Renal pelvis (tissue), 12 donors: ENCODE measurements around the gene MYO5C. TPM values are rescaled to one million over a fixed set of nuclear protein-coding genes. Genes with fewer than 3 reads are reported as not detected.

Source experiments
- DNase-seq: peaks from one replicate; pipeline ENCODE4 v3.0.0-alpha.2; 2013
- long read RNA-seq, 16 experiments: transcript quantifications; one replicate each; lab custom pipeline, GENCODE V29; 2026
- polyA plus RNA-seq, 3 donors: library from polyadenylated mRNA; unstranded; fragments of 120-200 nt; gene quantifications; one replicate each; pipeline ENCODE4 v1.2.1, GENCODE V29; 2013; ENCODE audit not compliant: insufficient read length in 3 of 3

The MYO5C gene, protein sequence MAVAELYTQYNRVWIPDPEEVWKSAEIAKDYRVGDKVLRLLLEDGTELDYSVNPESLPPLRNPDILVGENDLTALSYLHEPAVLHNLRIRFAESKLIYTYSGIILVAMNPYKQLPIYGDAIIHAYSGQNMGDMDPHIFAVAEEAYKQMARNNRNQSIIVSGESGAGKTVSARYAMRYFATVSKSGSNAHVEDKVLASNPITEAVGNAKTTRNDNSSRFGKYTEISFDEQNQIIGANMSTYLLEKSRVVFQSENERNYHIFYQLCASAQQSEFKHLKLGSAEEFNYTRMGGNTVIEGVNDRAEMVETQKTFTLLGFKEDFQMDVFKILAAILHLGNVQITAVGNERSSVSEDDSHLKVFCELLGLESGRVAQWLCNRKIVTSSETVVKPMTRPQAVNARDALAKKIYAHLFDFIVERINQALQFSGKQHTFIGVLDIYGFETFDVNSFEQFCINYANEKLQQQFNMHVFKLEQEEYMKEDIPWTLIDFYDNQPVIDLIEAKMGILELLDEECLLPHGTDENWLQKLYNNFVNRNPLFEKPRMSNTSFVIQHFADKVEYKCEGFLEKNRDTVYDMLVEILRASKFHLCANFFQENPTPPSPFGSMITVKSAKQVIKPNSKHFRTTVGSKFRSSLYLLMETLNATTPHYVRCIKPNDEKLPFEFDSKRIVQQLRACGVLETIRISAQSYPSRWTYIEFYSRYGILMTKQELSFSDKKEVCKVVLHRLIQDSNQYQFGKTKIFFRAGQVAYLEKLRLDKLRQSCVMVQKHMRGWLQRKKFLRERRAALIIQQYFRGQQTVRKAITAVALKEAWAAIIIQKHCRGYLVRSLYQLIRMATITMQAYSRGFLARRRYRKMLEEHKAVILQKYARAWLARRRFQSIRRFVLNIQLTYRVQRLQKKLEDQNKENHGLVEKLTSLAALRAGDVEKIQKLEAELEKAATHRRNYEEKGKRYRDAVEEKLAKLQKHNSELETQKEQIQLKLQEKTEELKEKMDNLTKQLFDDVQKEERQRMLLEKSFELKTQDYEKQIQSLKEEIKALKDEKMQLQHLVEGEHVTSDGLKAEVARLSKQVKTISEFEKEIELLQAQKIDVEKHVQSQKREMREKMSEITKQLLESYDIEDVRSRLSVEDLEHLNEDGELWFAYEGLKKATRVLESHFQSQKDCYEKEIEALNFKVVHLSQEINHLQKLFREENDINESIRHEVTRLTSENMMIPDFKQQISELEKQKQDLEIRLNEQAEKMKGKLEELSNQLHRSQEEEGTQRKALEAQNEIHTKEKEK (N-terminal part only)
- polyA plus RNA-seq, result 10 to 100 TPM; 18.9 to 31.9 (median 26.0) TPM
- long read RNA-seq, donor 1, result 0 reads
- long read RNA-seq, donor 2, result 0 reads
- long read RNA-seq, donor 3, result 0 reads
- long read RNA-seq, donor 4, result 0 reads
- long read RNA-seq, donor 5, partial matches to known transcripts, result 0 of 1 reads
- long read RNA-seq, donor 5, other reads (novel, unspliced or antisense), result 0 of 1 reads
- long read RNA-seq, donor 6, result 0 reads
- long read RNA-seq, donor 7, full-length matches to known transcripts, result 1 of 1 reads
- long read RNA-seq, donor 7, partial matches to known transcripts, result 0 of 1 reads
- long read RNA-seq, donor 7, other reads (novel, unspliced or antisense), result 0 of 1 reads
- long read RNA-seq, donor 8, result 0 reads
- long read RNA-seq, donor 9, result 0 reads
- long read RNA-seq, donor 10, result 0 reads
- long read RNA-seq, donor 11, partial matches to known transcripts, result 21 of 21 reads
- long read RNA-seq, donor 11, other reads (novel, unspliced or antisense), result 0 of 21 reads
- long read RNA-seq, donor 12, result 0 reads
- long read RNA-seq, donor 13, result 0 reads
- long read RNA-seq, donor 14, result 0 reads
- long read RNA-seq, donor 15, result 0 reads
- long read RNA-seq, donor 16, result 0 reads

DNA sequence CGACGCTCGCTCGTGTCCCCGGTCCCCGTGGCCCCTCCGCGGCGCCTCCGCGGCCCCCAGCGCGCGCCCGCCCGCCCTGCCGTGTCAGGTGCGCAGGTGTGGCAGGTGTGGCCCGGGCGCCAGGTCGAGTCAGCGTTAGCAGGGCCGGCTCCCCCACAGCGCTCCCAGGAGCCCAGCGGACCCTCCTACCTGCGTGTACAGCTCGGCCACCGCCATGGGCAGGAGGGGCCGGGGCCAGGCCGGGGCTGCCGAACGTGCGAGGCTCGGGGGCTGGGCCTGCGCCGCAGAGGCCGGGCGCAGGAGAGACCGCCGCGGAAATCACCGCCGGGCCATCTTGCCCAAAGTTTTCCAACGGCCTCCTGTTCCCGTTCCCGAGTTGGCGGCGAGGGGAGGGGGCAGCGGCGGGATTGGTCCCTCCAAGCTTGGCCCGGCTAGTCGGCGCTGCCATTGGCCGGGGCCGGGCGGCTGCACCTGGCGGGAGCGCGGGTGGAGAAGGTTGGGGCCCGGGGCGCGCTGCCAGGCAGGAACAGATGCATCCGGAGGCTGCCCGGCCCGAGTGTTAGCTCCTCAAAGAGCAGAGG lies at the start of gene MYO5C:
TSS of gene MYO5C (minus strand) at position 384 of the 581 bp plus-strand sequence. CDS start at position 216, 168 bp downstream.
- peak; percentile 79 for DNase-seq

DNA sequence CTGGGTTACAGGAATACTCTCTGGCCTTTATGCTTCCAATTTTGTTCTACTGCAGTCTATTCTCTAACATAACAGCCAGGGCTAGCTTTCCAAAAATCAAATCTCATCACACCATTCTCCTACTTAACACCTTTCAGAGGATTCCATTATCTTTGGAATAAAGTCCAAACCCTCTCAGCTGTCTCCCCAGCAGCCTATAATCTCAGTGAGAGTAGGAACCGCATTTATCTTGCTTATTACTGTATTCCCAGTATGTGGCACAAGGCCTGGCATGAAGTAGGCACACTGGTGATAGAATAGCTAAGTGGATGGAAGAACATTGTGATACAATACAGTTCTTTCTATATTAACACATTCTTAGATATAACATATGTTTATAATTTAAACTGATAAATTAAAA lies 49.0 kb upstream of the MYO5C start:
- DNase-seq, result no peak

DNA sequence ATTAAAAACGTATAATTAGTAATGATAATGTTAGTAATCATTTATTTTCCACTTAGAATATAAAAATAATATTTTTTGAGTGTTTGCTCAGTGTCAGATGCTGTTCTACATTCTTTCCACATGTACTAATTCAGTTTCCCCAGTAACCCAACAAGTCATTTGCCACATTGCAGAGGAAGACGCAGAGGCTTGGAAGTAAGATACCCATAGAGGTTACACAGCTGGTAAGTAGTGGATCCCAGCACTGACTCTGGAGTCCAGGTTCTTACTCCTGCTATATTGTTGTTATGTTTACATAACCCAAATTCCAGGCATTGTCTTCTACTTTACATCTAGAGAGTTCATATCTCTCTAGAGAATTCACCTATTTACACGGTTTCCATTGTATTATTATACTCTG lies 48.2 kb upstream of the MYO5C start:
- no peak for DNase-seq

DNA sequence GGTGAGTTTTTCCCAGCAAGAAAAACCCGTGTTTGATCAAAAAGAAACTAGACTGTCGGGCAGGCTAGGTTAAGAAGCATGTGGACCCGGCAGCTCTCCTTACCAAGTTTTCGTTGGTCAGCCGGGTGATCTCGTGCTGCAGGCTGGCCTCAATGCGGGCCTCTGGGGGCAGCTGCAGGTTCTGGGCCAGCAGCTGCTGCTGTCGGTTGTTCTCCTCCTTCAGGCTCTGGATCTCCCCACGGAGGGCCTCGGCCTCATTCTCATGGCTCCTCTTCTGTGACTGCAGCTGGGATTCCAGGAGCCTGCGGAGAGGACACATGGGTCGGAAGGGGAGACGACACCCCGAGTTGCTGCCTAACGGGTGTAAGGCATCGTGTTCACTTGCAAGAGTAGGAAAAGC lies 44.5 kb upstream of the MYO5C start:
- DNase-seq, result no peak

DNA sequence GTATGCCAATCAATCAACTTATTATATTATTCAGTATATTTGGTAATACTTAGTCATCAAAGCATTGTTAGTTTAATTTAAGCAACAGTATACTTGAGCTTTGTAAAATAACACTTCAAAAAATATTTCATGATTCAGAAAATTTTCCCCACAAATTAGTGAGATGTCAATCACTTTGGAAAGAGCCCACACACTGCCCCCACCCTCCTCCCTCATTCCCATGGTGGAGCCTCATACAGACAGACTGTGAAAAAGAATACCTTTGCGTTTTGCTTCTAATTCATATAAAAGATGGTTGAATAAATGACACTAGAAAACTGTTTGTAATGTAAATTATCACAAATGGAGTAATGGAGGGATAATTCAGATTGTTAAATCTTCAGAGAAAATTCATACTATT lies 43.3 kb upstream of the MYO5C start:
- DNase-seq, result no peak

DNA sequence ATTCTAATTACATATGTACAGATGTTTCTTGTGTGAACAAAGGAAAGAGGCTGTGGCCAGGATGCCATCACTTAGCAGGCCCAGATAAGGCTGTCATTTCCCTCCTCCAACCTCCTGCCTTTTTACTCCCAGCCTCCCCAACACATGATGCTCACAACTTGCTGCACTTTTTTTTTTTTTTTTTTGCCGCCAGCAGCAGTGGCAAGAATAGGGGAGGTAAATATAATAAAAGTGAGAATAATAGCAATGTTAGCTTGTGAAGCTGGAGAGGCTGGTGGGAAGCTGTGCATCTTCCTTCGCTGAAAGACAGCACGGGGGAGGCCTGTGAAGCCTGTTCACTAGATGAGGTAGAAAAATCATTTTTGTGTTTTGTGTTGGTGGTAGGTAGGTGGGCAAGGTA lies 42.5 kb upstream of the MYO5C start:
- no peak for DNase-seq

DNA sequence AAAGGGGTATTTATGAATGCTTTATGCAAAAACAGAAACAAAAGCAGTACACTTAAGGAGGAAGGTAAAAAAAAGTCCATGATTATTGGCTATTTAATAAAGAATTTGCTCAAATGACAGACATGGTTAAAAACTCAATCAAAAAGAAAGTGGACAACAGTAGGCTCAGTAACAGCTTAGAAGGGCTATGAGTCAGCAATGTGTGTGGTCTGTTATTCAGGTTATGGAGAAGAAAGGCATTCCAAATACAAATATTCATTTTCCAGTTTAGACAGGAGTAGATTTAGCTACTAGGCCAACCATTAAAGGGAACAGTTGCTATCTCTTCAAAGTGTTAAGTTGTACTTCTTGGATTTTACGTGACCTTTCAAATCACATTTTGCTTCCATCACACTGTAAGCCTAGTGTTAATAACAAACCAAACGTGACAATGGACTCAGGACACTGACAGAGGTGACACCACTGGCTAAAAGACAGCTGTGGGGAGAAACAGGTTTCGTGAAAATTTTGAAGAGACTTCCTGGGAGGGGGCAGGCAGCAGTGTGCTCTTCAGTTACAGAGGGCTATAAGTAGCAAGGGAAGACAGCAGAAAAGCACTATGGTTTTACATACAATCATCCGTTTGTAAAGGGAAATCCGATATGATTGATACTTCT lies 41.7 kb upstream of the MYO5C start:
- DNase-seq, result no peak

DNA sequence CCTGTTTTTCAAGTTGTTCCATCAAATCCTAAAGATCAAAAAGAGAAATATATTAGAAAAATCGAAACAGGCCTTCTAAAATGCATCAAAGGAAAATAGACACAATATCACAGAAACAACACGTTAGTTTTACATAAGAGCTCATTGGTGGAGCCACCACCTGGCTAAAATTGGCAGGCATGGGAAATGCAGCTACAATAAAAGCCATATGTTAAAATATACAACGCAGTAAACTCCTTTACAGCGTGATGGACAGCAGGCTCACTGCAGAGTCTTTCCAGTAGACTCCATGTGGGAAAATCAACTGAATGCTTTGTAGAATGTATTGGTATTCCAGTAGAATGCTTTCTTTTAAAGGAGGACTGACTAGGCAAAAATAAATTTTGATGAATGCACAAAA lies 40.9 kb upstream of the MYO5C start:
- peak; percentile 3 for DNase-seq

DNA sequence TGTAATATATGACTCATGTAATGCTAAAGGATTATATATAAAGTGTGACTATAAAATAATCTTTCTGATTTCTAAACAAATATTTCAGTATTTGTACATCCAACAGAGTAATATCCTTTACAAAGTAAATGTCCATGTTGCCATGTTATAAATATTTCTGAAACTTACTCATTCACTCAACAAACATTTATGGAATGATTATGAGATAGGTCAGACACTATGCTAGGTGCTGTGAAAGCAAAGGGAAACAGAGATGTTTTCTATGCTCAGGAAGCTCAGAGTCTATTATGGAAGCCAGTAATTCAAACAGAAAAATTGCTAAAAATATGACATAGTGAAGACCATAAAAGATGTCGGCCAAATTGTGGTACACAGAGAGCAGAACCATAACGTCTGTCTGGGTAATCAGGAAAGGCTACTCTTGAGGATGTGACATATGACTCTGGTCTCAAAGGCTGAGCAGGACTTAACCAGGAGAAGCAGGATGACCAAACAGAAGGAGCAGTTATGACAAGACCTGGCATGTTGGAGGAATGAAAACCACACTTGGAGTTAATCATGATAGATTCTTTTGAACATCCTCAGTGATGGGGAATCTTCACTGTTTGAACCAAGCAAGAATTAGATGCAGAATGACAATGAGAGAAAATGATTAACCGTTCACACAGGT lies 39.0 kb upstream of the MYO5C start:
- DNase-seq, result no peak

DNA sequence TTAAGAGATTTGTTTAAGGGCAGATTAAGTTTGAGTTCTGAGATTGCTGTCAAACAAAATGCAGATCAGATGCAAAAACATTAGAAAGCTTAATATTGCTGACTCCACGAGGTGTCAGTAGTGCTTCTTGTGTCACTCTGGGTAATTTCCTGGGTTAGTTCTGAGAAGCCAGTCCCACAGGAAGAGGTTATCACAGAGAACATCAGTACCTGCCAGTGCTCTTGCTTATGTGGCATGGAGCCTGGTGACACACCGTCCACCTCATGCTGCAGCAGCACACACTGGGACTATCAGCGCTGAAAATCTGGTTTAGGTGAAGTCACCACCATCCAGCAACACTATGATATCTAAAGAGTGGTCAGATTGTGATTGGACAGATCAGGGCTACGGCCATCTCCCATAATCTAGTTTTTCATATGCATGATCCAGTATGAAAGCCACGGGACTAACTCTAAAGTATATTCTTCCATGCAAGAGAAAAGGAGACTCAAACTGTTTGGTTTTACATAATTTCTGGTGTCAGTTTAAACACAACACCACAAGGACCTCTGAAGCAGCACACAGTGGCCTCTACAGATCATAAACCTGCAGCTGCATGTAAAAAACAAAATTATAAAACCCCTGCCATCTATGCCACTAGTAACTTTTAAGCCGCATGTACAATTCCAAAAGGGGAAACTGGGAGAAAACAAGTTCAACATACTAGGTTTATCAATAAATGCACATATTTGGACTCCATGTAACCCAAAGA lies 36.1 kb upstream of the MYO5C start:
- DNase-seq, result no peak

DNA sequence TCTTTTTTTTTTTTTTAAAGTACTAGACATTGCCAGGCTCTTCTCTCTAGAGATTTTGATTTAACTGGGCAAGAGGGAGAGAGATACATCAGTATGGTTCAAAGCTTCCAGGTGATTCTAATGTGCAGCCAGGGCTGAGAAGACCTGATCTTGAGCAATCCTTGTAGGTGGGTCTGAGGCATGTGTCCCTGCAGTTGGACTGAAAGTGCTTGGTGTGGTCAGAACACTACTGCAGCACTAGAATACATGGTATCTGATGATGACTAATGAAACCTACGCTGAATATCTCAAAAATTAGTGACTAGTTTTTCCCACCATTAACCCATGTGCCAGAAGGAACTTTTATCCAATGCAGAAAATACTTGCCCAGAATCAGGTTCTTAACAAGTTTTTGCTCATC lies 34.4 kb upstream of the MYO5C start:
- no peak for DNase-seq

DNA sequence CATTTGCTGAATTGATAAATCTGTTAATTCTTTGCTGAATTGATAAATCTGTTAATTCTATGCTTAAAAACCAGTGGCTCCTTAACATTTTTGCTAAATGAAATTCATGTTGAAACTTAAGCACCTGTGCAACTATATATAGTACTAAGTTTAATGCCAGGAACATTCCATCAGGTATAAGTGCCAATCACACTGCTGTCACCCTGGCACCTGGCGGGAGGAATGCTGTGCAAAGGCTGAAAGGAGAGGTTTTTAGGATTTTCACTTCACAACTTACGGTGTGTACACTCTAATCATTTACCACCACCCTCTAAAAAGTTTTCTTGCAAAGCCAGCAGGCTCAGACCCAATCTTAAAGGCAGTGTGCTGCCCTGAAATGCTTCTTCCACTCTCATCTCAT lies 33.5 kb upstream of the MYO5C start:
- no peak for DNase-seq

DNA sequence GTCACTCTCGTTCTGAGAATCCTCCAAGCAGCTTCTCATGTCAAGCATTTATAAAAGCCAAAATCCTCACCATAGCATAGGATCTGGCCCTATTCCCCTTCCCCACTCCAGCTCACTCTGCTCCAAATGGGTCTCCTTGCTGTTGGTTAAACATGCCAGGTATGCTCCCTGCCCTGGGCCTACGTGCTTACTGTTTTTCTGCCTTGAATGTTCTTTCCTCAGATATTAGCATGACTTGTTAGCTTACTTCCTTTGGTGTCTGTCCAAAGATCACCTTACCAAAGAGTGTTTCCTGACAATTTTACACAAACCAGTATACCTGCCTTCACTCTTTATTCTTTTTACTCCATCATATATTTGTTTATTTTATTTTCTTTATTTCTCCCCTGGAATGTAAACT lies 33.1 kb upstream of the MYO5C start:
- DNase-seq, result no peak

DNA sequence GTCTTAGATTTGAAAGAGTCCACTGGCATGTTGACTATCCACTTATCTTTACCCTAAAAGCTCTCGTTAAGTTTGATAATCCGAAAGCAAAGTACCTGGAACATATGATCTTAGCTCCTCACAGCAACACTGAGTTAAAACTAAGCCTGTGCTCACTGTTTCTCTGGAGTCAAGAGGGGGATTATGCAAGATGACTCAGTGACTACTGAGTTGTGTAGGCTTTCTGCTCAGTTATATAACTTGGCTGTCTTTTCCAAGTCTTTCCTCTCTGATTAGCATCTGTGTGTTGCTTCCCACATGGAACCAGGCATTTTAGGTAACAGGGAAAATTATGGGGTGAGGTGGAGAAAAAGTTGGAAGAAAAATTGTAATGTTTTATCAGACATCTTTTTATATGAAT lies 31.2 kb upstream of the MYO5C start:
- no peak for DNase-seq

DNA sequence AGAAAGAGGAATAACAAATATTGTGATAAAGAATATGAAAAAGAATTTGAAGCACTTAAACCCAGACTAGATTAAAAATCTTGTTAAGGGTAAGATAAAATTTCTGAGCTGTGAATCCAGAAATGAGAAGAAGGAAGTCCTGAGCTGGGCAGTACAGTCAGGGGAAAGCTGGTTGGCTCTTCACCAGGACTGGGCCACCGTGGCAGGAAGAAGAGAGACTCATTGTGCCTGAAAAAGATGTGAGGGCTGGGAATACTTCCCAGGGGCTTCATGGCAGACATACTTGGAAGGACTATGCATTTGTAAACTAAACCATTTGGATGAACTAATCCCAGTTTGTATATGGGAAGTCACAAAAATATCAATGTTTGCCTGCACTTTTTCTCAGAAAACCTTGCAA lies 28.5 kb upstream of the MYO5C start:
- no peak for DNase-seq

DNA sequence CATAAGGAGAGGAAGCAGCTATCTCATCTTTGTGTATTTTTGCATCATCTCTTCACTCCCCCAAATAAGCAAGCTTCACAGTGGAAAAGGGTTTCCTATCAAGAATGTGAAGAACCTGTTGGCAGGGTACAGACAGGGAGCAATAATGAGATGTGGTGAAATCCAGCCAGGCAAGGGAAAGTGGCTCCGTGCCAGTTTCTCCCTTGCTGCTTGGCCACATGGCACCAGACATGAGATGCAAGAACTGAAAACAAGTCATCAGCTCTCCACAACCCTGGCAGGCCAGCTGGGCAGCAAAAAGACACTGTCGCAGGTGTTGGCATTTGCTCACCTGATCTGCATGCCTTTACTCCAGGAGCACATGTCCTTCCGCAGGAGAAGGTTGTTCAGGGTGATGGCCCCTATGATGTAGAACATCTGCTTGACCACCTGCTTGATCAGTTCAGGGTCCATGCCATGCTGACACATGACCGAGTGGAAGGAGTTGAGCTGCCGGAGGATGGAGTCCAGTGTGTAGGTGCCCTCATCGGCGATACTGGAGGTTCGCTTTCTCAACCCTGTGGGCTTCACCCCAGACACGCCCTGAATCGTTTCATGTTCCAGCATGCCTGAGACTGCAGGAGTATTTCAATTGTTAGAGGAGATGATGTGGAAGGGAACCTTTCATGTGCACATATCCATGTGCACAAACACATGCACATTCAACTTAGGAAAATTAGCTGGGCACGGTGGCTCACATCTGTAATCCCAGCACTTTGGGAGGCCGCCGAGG lies 23.3 kb upstream of the MYO5C start:
- DNase-seq, result no peak

DNA sequence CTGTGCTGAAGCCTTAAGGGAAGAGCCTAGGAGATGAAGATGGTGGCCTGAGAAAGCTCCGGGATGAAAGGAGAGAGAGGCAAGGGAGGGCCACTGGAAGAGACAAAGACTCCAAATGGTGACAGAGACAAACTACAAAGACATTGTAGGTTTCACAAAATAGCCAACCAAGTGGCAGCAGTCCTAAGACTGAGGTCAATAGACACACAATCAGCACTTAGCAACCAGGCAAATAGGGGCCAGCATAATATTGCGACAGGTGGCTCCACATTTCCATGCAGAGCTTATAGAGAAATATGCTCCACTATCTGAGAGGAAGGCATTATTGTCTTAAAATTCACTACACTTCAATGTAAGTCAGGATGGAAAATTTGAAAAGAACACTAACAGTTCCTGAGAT lies 22.1 kb upstream of the MYO5C start:
- DNase-seq, result no peak

DNA sequence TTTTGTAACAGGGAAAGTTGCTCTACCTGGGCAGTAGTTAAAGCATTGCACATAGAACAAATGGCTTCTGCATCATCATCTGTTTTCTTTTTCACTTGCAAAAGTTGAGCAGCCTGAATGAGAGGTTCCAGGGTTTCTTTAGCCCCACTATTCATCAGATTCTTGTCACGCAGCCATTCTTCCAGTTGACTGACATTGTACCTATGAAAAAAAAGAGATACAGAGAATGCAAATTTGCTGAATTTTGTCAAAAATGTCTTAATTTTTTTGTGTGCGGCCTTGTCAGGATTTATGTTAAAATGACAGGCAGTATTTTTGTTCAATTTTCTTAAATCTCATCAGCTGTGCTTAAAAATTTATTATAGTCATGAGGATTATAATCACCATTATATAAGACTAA lies 21.4 kb upstream of the MYO5C start:
- DNase-seq, result no peak
